Dendritic cell treated with granulocyte-macrophage colony-stimulating factor and Interleukin-4, amounts not matched to agents 40 ng/mL and 50 ng/mL, for 4 days (primary cell): ENCODE measurements around the gene GALNT5.

Source experiments
- H3K27ac Mint-ChIP-seq: one replicate; pipeline ENCODE4 v1.8.0; 2022; ENCODE audit warnings: mild to moderate bottlenecking, mixed read lengths
- H3K27me3 Mint-ChIP-seq: one replicate; pipeline ENCODE4 v1.8.0; 2022; ENCODE audit warnings: mild to moderate bottlenecking, mixed read lengths
- H3K36me3 Mint-ChIP-seq: one replicate; pipeline ENCODE4 v1.8.0; 2022; ENCODE audit warnings: low read depth, mixed read lengths
- H3K4me1 Mint-ChIP-seq: one replicate; pipeline ENCODE4 v1.8.0; 2022; ENCODE audit warnings: low read depth, mixed read lengths
- H3K4me3 Mint-ChIP-seq: one replicate; pipeline ENCODE4 v1.8.0; 2022; ENCODE audit warnings: mild to moderate bottlenecking, moderate library complexity, mixed read lengths
- H3K9me3 Mint-ChIP-seq: one replicate; pipeline ENCODE4 v1.8.0; 2022; ENCODE audit warnings: mixed read lengths
- intact Hi-C: fragments of 100-400 bp; cut with micrococcal nuclease; formaldehyde crosslinking; loops from one replicate; pipeline ENCODE4 v1.15.0; 2022

The GALNT5 gene

DNA sequence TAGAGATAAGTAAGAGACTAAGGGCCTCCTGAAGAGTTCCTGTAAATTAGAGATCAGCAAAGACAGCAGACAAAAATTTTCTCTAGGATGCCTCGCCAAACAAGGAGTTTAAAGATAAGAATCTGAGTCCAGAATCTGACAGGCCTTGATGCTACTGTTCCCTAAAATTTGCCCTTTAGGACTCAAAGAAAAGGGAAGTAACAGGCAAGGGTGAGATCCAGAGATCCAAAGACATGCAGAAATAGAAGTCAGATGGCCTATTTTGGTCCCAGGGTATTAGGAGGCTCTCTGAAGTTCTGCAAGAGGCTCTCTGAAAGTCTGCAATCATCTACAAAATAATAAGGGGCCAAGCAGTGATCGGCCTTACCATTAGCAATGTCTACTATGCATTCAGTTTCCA lies 33.0 kb downstream of the GALNT5 start:
- Mint-ChIP-seq H3K4me3 (no peak overlapping the region), H3K27me3 (no peaks in the 10 kb centered on the region), H3K4me1 (no peaks in the 10 kb centered on the region), H3K27ac (no peak overlapping the region), H3K9me3 (no peaks in the 10 kb centered on the region), H3K36me3 (no peaks in the 10 kb centered on the region)
- intact Hi-C loops, result no loop called here

DNA sequence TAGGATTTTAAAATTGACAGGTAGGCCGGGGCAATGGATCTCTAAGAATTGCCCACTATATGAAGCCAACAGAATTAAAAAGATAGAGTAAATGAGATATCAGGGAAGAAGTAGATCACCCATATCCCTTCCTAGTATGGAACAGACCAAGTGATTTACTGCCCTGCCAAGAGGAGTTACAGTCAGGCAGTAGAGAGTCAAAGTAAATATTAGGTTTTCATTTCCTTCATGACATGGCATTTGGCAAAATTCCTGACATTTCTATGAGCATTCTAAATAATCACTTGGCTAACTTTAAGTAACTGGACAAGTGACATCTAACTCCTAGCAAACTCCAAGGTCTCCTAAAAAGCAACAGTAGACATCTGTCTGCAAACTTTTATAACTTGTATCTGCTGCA lies 33.5 kb downstream of the GALNT5 start:
- Mint-ChIP-seq H3K9me3 (no peaks in the 10 kb centered on the region), H3K36me3 (no peaks in the 10 kb centered on the region), H3K27me3 (no peaks in the 10 kb centered on the region), H3K4me3 (no peak overlapping the region), H3K27ac (no peak overlapping the region), H3K4me1 (no peaks in the 10 kb centered on the region)
- intact Hi-C loops, result no loop called here

DNA sequence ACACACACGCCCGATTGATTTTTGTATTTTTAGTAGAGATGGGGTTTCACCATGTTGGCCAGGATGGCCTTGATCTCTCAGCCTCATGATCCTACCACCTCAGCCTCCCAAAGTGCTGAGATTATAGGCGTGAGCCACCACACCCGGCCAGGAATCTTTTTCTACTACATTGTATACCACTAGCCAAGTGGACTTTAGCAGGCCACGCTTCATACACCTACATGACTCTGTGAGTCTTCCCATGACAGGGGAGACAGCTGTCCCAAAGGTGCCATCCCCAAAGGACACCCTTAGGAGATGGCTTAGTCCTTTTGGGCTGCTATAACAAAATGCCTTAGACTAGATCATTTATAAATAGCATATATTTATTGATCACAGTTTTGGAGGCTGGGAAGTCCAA lies 35.3 kb downstream of the GALNT5 start:
- intact Hi-C loops, result no loop called here
- no peaks in the 10 kb centered on the region for H3K36me3 Mint-ChIP-seq
- no peaks in the 10 kb centered on the region for H3K4me1 Mint-ChIP-seq
- H3K27ac Mint-ChIP-seq, result no peak overlapping the region
- no peak overlapping the region for H3K4me3 Mint-ChIP-seq
- no peaks in the 10 kb centered on the region for H3K9me3 Mint-ChIP-seq
- H3K27me3 Mint-ChIP-seq, result no peaks in the 10 kb centered on the region

DNA sequence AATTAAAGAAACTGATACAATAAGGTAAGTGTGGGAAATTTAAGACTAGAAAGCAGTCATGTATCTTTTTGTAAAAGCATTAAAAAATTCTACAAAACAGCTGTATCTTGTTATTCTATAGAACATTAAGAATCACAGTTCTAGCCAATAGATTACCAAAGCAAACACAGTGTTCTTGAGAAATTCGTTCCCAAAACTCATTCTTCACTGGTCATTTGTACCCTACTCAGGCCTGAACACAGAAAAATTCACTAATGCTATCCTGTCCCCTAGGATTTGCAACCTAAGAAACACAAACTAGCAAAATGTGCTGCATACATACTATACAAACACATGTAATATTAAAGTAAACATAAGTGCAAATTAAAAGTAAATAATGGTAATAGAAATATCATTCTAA lies 39.0 kb downstream of the GALNT5 start:
- Mint-ChIP-seq H3K4me1 (no peaks in the 10 kb centered on the region), H3K4me3 (no peak overlapping the region), H3K9me3 (no peaks in the 10 kb centered on the region), H3K27me3 (no peaks in the 10 kb centered on the region), H3K36me3 (no peaks in the 10 kb centered on the region), H3K27ac (no peak overlapping the region)
- intact Hi-C loops, result no loop called here

DNA sequence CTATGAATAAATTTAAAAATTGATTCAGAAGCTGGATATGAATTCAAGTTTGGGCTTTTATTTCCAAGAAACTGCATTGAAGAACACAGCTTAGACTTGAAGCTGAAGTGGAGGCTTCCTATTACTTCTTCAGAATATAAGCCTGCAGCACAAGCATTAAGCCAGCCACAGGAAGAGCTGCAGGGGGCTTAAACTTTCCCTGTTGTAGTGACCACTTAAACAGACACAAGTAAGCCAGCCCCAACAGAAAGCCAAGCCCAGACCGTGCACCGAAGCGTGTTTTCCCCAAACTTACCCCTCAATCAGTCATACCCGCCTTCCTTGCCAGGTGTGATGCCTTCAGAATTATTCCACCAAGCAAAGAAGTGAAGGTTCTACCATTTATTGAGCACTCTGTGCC lies 39.5 kb downstream of the GALNT5 start:
- H3K36me3 Mint-ChIP-seq, result no peaks in the 10 kb centered on the region
- H3K9me3 Mint-ChIP-seq, result no peaks in the 10 kb centered on the region
- no peak overlapping the region for H3K4me3 Mint-ChIP-seq
- no peak overlapping the region for H3K27ac Mint-ChIP-seq
- intact Hi-C loops, result no loop called here
- H3K4me1 Mint-ChIP-seq, result peaks cover 4% of the 10 kb centered on the region
- H3K27me3 Mint-ChIP-seq, result no peaks in the 10 kb centered on the region

DNA sequence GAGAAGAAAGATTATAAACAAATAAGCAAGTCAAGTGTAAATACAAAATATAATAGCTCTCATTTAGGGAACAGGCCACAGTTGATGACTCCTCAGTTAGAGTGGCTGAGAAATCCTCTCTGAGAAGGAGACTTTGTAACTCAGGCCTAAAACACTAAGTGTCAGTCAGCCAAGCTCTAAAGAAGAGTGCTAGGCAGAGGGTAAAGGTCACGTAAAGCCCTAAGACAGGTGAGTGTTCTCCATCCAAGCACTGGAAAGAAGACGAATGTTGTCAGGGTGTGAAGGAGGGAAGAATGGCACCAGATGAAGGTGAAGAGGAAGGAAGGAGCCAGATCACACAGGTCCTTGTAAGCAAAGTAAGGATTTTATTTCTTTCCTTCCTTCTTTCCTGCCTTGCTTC lies 43.8 kb downstream of the GALNT5 start:
- Mint-ChIP-seq H3K27ac (no peak overlapping the region), H3K4me1 (peaks cover 5% of the 10 kb centered on the region), H3K4me3 (no peak overlapping the region), H3K9me3 (no peaks in the 10 kb centered on the region), H3K27me3 (peaks cover 5% of the 10 kb centered on the region), H3K36me3 (no peaks in the 10 kb centered on the region)
- intact Hi-C loops, result loop anchor here (5.0 to 10.0 kb wide), 2 partner anchors 473 to 711 kb away; no protein-coding TSS in a partner anchor

DNA sequence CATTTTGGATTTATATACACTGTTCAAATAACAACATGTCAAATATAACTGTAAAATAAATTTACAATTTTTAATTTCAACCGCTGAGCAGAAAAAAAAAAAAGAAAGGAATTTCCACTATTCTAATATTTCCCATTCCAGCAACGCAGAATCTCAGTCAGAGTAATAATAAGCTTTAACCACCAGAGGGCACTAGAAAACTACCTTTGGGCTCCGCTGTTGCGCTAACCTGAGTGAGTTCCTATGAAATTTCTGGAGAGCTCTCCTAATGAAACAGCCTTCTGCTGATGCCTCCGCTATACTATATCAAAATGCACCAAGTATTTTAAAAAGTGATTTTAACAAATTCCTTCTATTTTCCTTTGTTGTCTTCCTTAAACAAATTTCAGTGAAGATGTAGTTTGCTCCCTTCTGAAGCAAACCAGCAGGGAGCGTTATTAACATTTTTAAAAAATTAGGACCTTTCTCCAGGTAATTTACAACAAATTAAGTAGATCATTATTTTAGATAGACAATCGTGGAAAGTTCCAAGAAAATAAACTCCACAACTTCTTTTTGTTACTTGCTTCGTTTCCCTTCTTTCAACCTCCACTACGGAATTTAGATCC lies 45.1 kb downstream of the GALNT5 start:
- H3K4me3 Mint-ChIP-seq, result no peak overlapping the region

DNA sequence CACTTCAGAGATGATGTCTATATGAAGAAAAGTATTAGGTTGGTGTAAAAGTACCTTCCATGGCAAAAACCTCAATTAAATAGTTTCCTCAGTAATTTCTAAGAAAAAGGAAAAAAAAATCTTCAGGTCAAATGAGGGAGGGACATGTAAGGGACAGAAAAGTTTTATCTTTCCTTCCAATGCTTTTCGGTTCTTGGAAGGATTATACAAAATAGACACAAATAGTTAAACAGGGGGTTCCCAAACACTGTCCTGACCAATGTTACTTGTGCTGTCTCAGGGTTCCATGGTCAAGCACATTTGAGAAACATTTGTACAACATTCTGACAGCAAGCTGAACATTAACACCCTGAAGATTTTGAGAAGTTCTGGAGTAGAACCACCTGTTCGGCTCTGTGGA lies 46.1 kb downstream of the GALNT5 start:
- Mint-ChIP-seq H3K27me3 (peaks cover 5% of the 10 kb centered on the region), H3K27ac (no peak overlapping the region), H3K36me3 (no peaks in the 10 kb centered on the region), H3K4me1 (peaks cover 5% of the 10 kb centered on the region), H3K9me3 (no peaks in the 10 kb centered on the region), H3K4me3 (no peak overlapping the region)
- intact Hi-C loops, result loop anchor here (2.0 to 10.0 kb wide), 3 partner anchors 289 to 709 kb away; no protein-coding TSS in a partner anchor

More for the DNA sequence above, 45.1 kb downstream of the GALNT5 start:
- H3K27ac Mint-ChIP-seq, result no peak overlapping the region
- peaks cover 5% of the 10 kb centered on the region for H3K27me3 Mint-ChIP-seq
- peaks cover 5% of the 10 kb centered on the region for H3K4me1 Mint-ChIP-seq
- no peaks in the 10 kb centered on the region for H3K36me3 Mint-ChIP-seq
- intact Hi-C loops, result loop anchor here (2.0 to 10.0 kb wide), 3 partner anchors 290 to 710 kb away; no protein-coding TSS in a partner anchor
- no peaks in the 10 kb centered on the region for H3K9me3 Mint-ChIP-seq

DNA sequence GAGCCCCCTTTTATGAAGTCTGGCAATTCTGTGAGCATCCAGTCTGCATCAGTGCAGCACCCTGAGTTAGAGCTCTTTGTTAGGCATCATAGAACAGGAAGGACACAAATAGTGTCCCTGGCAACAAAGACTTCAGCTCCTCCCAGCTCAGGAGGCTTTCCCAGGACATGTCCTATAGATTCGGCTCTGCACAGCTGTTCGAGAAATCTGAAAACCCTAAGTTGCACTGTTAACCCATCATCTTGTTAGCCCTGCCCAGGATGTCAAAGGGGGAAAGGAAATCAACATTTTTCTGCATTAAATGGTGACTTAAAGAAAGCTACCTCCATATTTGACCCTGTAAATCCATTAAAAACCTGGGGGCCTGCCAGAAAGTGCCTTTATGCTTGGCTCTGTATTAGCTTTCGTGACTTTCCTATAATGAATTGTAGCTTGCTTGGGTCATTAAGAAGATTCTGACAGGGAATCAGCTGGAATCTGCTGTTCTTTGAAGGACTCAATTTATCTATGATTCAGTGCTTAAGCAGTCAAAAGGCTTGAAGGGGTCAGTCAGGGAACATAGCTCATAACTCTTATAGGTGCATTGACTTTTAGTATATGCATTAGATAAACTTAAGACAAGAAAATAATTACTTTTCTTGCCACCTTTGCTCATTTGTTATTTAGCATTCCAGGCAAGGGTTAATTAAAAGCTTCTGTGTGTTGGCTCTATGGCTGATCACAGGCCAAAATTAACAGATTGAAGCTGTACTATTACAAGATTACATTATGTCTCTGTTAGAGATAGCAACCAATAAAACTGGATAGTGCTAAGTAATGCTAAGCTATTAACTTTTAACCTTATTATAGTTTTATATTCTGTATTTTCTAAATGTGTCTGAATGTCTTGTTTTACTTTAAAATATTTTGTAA lies 47.6 kb downstream of the GALNT5 start:
- intact Hi-C loops, result loop anchor here (5.0 to 10.0 kb wide), 2 partner anchors 470 to 707 kb away; no protein-coding TSS in a partner anchor

DNA sequence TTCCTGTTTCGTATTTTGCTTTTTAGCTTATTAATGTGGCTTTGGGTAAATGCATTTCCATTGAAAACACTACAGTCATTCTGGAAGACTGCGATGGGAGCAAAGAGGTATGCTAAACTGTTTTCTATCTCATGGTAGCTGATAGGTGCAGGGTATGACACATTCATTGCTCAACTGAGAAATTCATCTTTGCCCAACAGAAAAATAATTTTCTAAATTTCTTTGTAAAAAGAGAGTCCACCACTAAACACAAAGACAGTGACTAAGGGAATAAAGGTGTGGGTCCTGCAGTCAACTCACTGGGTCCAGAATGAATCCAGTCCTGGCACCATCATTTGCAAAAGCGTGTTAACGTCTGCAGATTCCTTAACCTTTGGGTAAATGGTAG lies 48.2 kb downstream of the GALNT5 start:
- intact Hi-C loops, result loop anchor here (10.0 kb wide), 1 partner anchor 469 kb away; no protein-coding TSS in a partner anchor
- Mint-ChIP-seq H3K9me3 (no peaks in the 10 kb centered on the region), H3K27me3 (peaks cover 5% of the 10 kb centered on the region), H3K27ac (no peak overlapping the region), H3K4me1 (peaks cover 5% of the 10 kb centered on the region), H3K36me3 (no peaks in the 10 kb centered on the region), H3K4me3 (no peak overlapping the region)

More for the DNA sequence above, 47.6 kb downstream of the GALNT5 start:
- Mint-ChIP-seq H3K36me3 (no peaks in the 10 kb centered on the region), H3K27ac (no peak overlapping the region), H3K4me3 (no peak overlapping the region), H3K4me1 (peaks cover 5% of the 10 kb centered on the region), H3K9me3 (no peaks in the 10 kb centered on the region), H3K27me3 (peaks cover 5% of the 10 kb centered on the region)

DNA sequence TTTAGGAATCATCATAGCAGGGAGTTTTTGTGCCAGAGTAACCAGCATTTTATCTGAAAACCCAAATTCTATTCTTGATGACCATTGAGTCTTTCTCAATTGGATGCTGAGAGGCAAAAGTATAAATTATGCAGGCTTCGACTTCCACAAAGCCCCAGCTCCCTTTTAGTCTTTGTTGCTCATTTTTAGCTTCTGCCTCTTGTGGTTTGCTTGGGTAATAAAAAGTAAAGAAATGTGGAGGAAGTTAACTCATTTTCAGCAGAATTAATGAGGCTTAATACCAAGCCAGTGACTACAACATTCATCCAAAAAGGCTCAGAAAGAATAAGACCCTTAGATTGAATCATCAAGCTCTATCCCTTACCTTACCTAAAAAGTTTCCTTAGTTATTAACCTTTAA lies 49.5 kb downstream of the GALNT5 start:
- no peak overlapping the region for H3K27ac Mint-ChIP-seq
- intact Hi-C loops, result loop anchor here (10.0 kb wide), 1 partner anchor 468 kb away; no protein-coding TSS in a partner anchor
- H3K36me3 Mint-ChIP-seq, result no peaks in the 10 kb centered on the region
- no peaks in the 10 kb centered on the region for H3K4me1 Mint-ChIP-seq
- H3K4me3 Mint-ChIP-seq, result no peak overlapping the region
- H3K9me3 Mint-ChIP-seq, result no peaks in the 10 kb centered on the region
- H3K27me3 Mint-ChIP-seq, result peaks cover 5% of the 10 kb centered on the region

DNA sequence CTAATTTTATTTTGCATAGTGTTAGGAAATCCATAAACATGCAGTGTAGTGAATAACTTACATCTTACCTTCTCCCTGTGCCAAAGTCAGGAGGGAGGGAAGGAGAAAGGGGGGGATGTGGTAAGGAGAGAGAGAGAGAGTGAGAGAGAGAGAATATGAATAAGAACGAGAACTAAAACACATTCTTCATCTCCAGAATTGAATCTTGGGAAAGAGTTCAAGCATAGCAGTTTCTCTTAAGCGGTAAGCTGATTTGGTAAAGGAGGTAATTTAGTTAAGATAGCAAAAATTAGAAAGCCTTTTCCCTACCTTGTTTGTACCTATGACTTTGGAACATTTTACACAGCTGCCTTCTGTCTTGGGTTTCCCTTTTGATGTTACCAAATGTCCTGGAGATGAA lies 52.4 kb downstream of the GALNT5 start:
- Mint-ChIP-seq H3K27ac (no peak overlapping the region), H3K4me3 (no peak overlapping the region), H3K27me3 (no peaks in the 10 kb centered on the region), H3K9me3 (no peaks in the 10 kb centered on the region), H3K4me1 (no peaks in the 10 kb centered on the region), H3K36me3 (no peaks in the 10 kb centered on the region)
- intact Hi-C loops, result loop anchor here (10.0 kb wide), 1 partner anchor 465 kb away; no protein-coding TSS in a partner anchor

DNA sequence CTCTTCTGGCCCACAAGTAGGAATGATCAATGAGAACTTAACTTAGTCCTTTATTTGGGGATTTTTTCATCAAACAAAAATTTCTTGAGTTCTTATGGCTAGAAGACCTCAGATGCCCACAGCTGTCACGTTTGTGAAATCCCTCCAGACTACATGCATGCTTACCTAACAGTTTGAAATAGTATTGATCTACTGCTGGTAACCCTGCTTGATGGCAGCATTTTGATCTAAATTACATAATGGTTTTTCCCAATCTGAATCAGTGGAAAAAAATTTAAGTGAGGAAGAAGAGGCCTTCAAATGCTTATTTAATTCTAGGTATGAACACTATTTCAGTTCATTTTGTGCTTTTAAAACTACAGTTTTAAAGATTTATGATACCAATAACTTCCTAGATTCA lies 54.2 kb downstream of the GALNT5 start:
- Mint-ChIP-seq H3K36me3 (no peaks in the 10 kb centered on the region), H3K4me1 (no peaks in the 10 kb centered on the region), H3K9me3 (no peaks in the 10 kb centered on the region), H3K4me3 (no peak overlapping the region), H3K27ac (no peak overlapping the region), H3K27me3 (no peaks in the 10 kb centered on the region)
- intact Hi-C loops, result no loop called here

DNA sequence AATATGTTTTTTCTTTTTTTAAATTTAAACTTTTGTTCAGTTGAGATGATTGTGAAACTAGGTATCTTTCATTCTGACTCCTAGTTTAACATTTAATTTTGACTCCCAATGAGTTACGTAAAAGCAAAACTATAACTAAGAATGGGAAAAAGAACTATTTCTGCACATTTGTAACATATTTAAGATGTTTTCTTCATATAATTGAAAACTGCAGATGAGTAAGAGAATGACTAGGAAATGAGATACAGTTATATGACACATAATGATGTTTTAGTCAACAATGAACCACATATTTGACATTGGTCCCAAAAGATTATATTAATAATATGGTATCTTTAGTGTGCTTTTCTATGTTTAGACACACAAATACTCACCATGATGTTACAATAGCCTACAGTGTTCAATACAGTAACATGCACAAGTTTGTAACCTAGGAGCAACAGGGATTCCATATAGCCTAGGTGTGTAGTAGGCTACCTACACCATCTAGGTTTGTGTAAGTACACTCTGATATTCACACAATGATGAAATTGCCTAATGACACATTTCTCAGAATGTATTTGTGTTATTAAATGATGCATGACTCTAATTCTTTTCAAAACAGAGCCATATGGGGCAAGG lies 55.5 kb downstream of the GALNT5 start:
- no peaks in the 10 kb centered on the region for H3K4me1 Mint-ChIP-seq
- H3K36me3 Mint-ChIP-seq, result no peaks in the 10 kb centered on the region
- no peak overlapping the region for H3K4me3 Mint-ChIP-seq
- no peak overlapping the region for H3K27ac Mint-ChIP-seq
- intact Hi-C loops, result no loop called here
- no peaks in the 10 kb centered on the region for H3K9me3 Mint-ChIP-seq
- H3K27me3 Mint-ChIP-seq, result no peaks in the 10 kb centered on the region
